HFFc6 (cell line): ENCODE measurements around the gene PSD4. TPM values are rescaled to one million over a fixed set of nuclear protein-coding genes. Genes with fewer than 3 reads are reported as not detected.

Experiments used
- DNase-seq: peaks from one replicate; pipeline ENCODE4 v3.0.0-alpha.2; 2018
- H3K27ac Mint-ChIP-seq: 2 replicates; pipeline ENCODE4 v1.8.0; 2020; ENCODE audit warnings: mild to moderate bottlenecking, mixed read lengths
- H3K27me3 Mint-ChIP-seq: 2 replicates; pipeline ENCODE4 v1.8.0; 2021; ENCODE audit warnings: mild to moderate bottlenecking, moderate library complexity, mixed read lengths; ENCODE audit not compliant: insufficient read depth
- H3K36me3 Mint-ChIP-seq: 2 replicates; pipeline ENCODE4 v1.8.0; 2021; ENCODE audit warnings: low read depth, mixed read lengths
- H3K4me1 Mint-ChIP-seq: 2 replicates; pipeline ENCODE4 v1.8.0; 2020; ENCODE audit warnings: low read depth, mixed read lengths
- H3K4me3 Mint-ChIP-seq: 2 replicates; pipeline ENCODE4 v1.8.0; 2020; ENCODE audit warnings: mild to moderate bottlenecking, moderate library complexity, mixed read lengths
- H3K9me3 Mint-ChIP-seq: 2 replicates; pipeline ENCODE4 v1.8.0; 2020; ENCODE audit warnings: mild to moderate bottlenecking, mixed read lengths
- total RNA-seq, 6 experiments: library from RNA; stranded (reverse); fragmentation: NEBNext Ultra II Directional; extraction: Animal tissue kit (Norgen Biotek cat#: 25700); gene quantifications; 2 replicates in 1 of 6; 3 replicates in 5 of 6; pipeline ENCODE4 v1.2.3, GENCODE V29; 2021
- TF ChIP-seq, protein P1 (sequence below): fragments of 200-600 bp; sonication (generic); IDR thresholded peaks from 2 replicates; pipeline ENCODE4 v1.5.0; 2021; ENCODE audit warnings: antibody characterized with exemption, mild to moderate bottlenecking

The PSD4 gene
- total RNA-seq, 6 experiments from 2014 or later = 0.76 to 1.8 (median 1.1) TPM

DNA sequence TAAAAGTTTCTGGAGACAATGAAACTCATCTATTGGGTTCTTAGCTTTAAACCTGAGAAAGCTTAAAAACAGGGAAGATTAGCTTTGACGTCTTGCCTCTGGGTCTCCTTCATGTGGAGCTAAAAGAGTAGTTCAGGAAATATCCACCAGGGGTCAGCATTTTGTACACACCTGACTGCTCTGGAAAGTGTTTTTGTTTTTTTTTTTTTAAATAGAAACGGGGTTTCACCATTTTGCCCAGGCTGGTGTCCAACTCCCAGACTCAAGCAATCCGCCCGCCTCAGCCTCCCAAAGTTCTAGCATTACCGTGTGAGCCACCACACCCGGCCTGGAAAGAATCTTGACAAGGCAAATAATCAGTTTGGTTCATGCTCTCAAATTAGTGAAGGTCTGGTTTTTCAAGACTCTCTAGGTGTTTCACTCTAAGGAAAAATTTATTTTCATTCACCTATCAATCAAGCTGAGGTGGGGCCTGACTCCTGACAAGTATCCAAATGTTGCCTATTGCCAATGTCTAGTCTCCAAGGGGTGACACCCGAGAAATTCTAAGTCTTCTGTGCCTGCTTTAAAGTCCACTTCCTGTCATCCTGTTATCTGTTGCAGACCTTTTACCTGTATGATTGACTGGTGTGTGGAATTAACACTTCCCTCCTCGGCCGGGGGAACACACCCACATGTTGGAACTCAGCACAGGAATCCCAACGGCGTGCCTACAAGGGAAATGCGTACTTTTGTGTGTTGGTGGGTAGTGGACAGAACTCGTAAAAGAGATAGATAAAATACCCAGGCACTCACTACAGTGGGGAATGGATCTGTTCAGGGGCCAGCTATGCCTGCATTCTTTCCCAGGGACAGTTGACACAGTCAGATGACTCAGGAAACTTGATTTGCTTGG is 35.1 kb upstream of the PSD4 start:
- Mint-ChIP-seq H3K36me3 (no peaks in the 10 kb centered on the region), H3K4me3 (no peak overlapping the region)
- TF ChIP-seq, protein P1, sequence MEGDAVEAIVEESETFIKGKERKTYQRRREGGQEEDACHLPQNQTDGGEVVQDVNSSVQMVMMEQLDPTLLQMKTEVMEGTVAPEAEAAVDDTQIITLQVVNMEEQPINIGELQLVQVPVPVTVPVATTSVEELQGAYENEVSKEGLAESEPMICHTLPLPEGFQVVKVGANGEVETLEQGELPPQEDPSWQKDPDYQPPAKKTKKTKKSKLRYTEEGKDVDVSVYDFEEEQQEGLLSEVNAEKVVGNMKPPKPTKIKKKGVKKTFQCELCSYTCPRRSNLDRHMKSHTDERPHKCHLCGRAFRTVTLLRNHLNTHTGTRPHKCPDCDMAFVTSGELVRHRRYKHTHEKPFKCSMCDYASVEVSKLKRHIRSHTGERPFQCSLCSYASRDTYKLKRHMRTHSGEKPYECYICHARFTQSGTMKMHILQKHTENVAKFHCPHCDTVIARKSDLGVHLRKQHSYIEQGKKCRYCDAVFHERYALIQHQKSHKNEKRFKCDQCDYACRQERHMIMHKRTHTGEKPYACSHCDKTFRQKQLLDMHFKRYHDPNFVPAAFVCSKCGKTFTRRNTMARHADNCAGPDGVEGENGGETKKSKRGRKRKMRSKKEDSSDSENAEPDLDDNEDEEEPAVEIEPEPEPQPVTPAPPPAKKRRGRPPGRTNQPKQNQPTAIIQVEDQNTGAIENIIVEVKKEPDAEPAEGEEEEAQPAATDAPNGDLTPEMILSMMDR = peak; percentile 95

DNA sequence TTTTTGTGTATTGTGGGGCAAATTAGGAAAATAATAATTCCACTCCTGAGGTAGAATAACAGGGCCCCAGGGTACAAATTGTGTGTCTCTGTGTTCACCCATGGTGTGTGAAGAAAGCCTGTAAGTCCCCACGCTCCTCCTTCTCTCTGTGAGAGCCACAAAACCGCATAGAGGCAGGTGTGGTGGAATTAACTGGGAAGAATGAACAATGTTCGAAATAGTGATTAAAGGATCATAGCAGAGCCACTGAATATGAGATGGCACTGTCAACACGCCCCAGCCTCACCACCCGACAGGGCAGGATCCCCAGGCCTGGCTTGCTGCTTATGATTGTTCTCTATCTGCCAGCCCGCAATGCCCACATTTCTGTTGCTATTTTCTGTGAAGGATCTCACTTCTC is 32.3 kb upstream of the PSD4 start:
- no peak overlapping the region for H3K4me3 Mint-ChIP-seq
- no peaks in the 10 kb centered on the region for H3K4me1 Mint-ChIP-seq
- H3K36me3 Mint-ChIP-seq = no peaks in the 10 kb centered on the region
- H3K27ac Mint-ChIP-seq = no peak overlapping the region
- peaks cover 14% of the 10 kb centered on the region for H3K27me3 Mint-ChIP-seq
- TF ChIP-seq, protein P1 = no peak
- no peak for DNase-seq
- H3K9me3 Mint-ChIP-seq = peaks cover 3% of the 10 kb centered on the region; the same call in 1 of the 2 replicates

More for the DNA sequence above, 35.1 kb upstream of the PSD4 start:
- H3K4me1 Mint-ChIP-seq = peaks cover 3% of the 10 kb centered on the region; the same call in 1 of the 2 replicates
- no peaks in the 10 kb centered on the region for H3K9me3 Mint-ChIP-seq
- peaks cover 14% of the 10 kb centered on the region for H3K27me3 Mint-ChIP-seq
- H3K27ac Mint-ChIP-seq = no peak overlapping the region
- DNase-seq = peak; percentile 65

DNA sequence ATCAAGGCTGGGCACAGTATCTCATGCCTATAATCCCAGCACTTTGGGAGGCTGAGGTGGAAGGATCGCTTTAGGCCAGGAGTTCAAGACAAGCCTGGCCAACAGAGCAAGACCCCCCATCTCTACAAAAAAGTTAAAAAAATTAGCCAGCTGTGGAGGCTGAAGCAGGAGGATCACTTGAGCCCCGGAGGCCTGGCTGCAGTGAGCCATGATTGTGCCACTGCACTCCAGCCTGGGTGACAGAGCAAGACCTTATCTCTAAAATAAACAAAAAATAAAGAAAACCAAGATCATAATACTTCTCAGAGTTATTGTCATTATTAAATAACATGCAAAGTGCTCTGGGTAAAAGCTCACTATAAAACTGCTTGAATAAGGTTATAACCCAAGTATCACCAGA is 31.5 kb upstream of the PSD4 start:
- peaks cover 12% of the 10 kb centered on the region for H3K27me3 Mint-ChIP-seq
- no peak overlapping the region for H3K27ac Mint-ChIP-seq
- no peaks in the 10 kb centered on the region for H3K4me1 Mint-ChIP-seq
- H3K36me3 Mint-ChIP-seq = no peaks in the 10 kb centered on the region
- no peak for DNase-seq
- TF ChIP-seq, protein P1 = no peak
- no peak overlapping the region for H3K4me3 Mint-ChIP-seq
- peaks cover 3% of the 10 kb centered on the region; the same call in 1 of the 2 replicates for H3K9me3 Mint-ChIP-seq

DNA sequence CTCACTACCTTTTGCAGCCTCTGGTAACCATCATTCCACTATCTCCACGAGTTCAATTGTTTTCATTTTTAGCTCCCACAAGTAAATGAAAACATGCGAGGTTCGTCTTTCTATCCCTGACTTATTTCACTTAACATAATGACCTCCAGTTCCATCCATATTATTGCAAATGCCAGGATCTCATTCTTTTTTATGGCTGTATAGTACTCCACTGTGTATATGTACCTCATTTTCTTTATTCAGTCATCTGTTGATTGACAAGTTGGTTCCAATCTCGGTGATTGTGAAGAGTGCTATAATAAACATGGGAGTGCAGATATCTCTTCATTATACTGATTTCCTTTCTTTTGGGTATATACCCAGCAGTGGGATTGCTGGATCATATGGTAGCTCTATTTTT is 29.5 kb upstream of the PSD4 start:
- no peak for DNase-seq
- H3K4me1 Mint-ChIP-seq = no peaks in the 10 kb centered on the region

DNA sequence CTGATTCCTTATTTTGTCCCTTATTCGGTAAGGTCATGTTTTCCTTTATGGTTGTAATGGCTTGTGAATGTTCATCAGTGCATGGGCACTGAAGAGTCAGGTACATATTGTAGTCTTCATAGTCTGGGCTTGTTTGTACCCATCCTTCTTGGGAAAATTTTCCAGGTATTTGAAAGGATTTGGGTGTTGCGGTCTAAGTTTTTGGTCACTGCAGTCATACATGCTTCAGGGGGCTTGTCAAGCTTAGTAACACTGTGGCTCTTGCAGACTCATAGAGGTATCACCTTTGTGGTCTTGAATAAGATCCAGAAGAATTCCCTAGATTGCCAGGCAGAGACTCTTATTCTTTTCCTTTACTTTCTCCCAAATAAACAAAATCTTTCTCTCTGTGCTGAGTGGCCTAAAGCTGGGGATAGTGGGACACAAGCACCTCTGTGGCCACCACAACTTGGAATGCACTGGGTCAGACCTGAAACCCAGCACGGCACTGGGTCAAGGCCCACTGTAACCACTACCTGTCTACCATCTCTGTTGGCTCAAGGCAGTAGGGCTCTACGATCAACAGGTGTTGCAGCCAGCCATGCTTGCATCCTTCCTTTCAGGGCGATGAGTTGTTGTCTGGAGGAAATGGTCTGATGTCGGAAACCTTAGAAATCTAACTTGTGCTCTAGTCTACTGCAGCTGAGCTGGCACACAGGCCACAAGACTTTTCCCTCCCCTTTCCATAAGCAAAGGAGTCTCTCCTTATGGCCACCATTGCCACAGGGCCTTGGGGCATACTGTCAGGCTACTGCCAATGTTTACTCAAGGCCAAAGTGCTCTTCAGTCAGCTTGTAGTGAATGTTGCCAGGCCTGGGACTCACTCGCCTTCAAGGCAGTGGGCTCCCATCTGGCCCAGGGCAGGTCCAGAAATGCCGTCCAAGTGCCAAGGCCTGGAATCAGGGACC is 24.9 kb upstream of the PSD4 start:
- Mint-ChIP-seq H3K4me3 (no peak overlapping the region), H3K4me1 (no peaks in the 10 kb centered on the region), H3K27ac (no peak overlapping the region), H3K36me3 (no peaks in the 10 kb centered on the region), H3K27me3 (peaks cover 14% of the 10 kb centered on the region), H3K9me3 (peaks cover 3% of the 10 kb centered on the region; the same call in 1 of the 2 replicates)
- TF ChIP-seq, protein P1 = no peak
- no peak for DNase-seq

More for the DNA sequence above, 29.5 kb upstream of the PSD4 start:
- TF ChIP-seq, protein P1 = no peak
- Mint-ChIP-seq H3K27me3 (peaks cover 13% of the 10 kb centered on the region), H3K36me3 (no peaks in the 10 kb centered on the region), H3K27ac (no peak overlapping the region), H3K9me3 (peaks cover 3% of the 10 kb centered on the region; the same call in 1 of the 2 replicates), H3K4me3 (no peak overlapping the region)
